ENCODE measurements around the gene SH3RF1.

- TF ChIP-seq GATA2 (IDR thresholded peaks at IDR 0.05; ENCODE audit: low read depth, low read length) (no peak), GATA3 (IDR thresholded peaks at IDR 0.05; ENCODE audit: low read depth, low read length) (no peak)
These were observed 86.5 kb downstream of the SH3RF1 start for GRCh38 chr4:169184236-169184635.
